ENCODE data around the gene CACNA1E.

DNA sequence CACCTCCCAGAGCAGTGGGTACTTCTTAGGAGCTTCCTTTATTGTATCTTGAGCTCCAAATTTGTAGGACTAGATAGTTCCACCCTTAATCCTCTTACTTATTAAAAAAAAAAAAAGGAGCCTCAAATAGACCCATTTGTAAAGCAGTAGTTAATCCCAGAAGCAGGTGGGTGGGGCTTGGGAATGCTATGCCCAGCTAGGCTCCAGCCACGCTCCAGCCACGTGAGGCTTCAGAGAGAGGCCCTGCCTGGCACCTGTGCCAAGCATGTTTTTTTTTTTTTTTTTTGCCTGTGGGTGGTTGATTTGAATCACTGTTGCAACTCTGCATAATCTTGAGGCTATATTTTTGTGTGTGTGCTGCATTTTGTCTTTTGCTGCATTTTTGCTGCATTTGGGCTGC lies 7.0 kb downstream of the CACNA1E start:
- TF ChIP-seq, protein P1, sequence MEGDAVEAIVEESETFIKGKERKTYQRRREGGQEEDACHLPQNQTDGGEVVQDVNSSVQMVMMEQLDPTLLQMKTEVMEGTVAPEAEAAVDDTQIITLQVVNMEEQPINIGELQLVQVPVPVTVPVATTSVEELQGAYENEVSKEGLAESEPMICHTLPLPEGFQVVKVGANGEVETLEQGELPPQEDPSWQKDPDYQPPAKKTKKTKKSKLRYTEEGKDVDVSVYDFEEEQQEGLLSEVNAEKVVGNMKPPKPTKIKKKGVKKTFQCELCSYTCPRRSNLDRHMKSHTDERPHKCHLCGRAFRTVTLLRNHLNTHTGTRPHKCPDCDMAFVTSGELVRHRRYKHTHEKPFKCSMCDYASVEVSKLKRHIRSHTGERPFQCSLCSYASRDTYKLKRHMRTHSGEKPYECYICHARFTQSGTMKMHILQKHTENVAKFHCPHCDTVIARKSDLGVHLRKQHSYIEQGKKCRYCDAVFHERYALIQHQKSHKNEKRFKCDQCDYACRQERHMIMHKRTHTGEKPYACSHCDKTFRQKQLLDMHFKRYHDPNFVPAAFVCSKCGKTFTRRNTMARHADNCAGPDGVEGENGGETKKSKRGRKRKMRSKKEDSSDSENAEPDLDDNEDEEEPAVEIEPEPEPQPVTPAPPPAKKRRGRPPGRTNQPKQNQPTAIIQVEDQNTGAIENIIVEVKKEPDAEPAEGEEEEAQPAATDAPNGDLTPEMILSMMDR (IDR thresholded peaks at IDR 0.05), result no peak
- no peak for TF ChIP-seq POLR2A (IDR thresholded peaks at IDR 0.05)
